AG08395 (cell line): Measurements from ENCODE around the gene PCDH12.

Source experiments
- DNase-seq: peaks from one replicate; pipeline ENCODE4 v3.0.0; 2012; ENCODE audit warnings: mixed read lengths, low spot score

PCDH12 gene

GRCh38 chr5:141966275-141966962 lies 8.4 kb upstream of the PCDH12 start:
- no peak for DNase-seq

- no peak for DNase-seq
Measured at GRCh38 chr5:141965071-141965470, 7.1 kb upstream of the PCDH12 start.

- DNase-seq = no peak
Measured at GRCh38 chr5:141963701-141964100, 5.7 kb upstream of the PCDH12 start.

GRCh38 chr5:141961466-141961865 lies 3.5 kb upstream of the PCDH12 start:
- DNase-seq = no peak

GRCh38 chr5:141960449-141961323 lies 2.7 kb upstream of the PCDH12 start:
- peak; percentile 92 for DNase-seq

- no peak for DNase-seq
Measured at GRCh38 chr5:141960018-141960417, 2.0 kb upstream of the PCDH12 start.

GRCh38 chr5:141958546-141959172 lies 657 bp upstream of the PCDH12 start:
- no peak for DNase-seq

- DNase-seq = no peak
Measured at GRCh38 chr5:141957367-141957996, 520 bp downstream of the PCDH12 start.

- DNase-seq = no peak
Measured at GRCh38 chr5:141954194-141954593, 3.8 kb downstream of the PCDH12 start.

- no peak for DNase-seq
Measured at GRCh38 chr5:141952020-141952419, 6.0 kb downstream of the PCDH12 start.

- DNase-seq = no peak
Measured at GRCh38 chr5:141951332-141951781, 6.6 kb downstream of the PCDH12 start.

- DNase-seq = no peak
Measured at GRCh38 chr5:141950207-141951005, 7.6 kb downstream of the PCDH12 start.

- DNase-seq = no peak
Measured at GRCh38 chr5:141949511-141949910, 8.5 kb downstream of the PCDH12 start.

GRCh38 chr5:141948812-141949211 lies 9.2 kb downstream of the PCDH12 start:
- DNase-seq = no peak

- DNase-seq = no peak
Measured at GRCh38 chr5:141947316-141947715, 10.7 kb downstream of the PCDH12 start.

GRCh38 chr5:141945511-141946051 lies 12.4 kb downstream of the PCDH12 start:
- peak; percentile 32 for DNase-seq

GRCh38 chr5:141944076-141944475 lies 13.9 kb downstream of the PCDH12 start:
- no peak for DNase-seq

GRCh38 chr5:141942185-141942857 lies 15.7 kb downstream of the PCDH12 start:
- no peak for DNase-seq

- no peak for DNase-seq
Measured at GRCh38 chr5:141941779-141942178, 16.2 kb downstream of the PCDH12 start.

- peak; percentile 69 for DNase-seq
Measured at GRCh38 chr5:141941307-141941706, 16.7 kb downstream of the PCDH12 start.
